COLO829 (cell line): ENCODE measurements around the gene KRIT1.
A peak's percentile ranks its signal among the peaks of the same experiment; 100 is the strongest.
"Not testable (repeated sequence)": the region's sequence is repeated elsewhere in the genome, so short reads cannot be mapped to it uniquely, and the experiment has no call there.

Experiments used
- DNase-seq: peaks from one replicate; pipeline ENCODE4 v3.0.0; 2012; ENCODE audit warnings: low spot score

KRIT1 gene

GRCh38 chr7:92245487-92246359 is at the start of gene KRIT1, which contains the start of gene ANKIB1:
TSS of gene KRIT1 (minus strand) at chr7:92245914. CDS start at chr7:92242135, 3,779 bp downstream.
TSS of gene ANKIB1 (plus strand) at chr7:92245974. CDS start at chr7:92294979, 49,005 bp downstream.
- DNase-seq = peak; percentile 54

DNA sequence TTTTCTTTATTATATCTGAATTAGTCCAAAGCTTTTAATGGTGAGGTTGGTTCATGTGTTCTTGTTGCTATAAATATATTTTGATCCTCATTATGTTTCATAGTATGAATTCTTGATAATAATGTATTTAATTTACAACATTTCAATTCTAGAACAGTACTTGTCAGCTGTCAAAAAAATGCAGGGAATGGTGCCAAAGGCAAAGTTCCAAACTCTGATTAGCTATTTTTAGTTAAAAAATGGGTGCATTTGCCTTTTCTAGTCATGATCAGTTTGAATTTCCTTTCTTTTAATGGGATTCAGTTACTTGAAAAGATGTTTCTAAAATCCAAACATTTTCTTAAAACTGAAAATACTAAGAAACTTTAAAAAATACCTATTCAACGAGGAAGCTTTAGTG is 49.7 kb upstream of the KRIT1 start:
- no peak for DNase-seq

DNA sequence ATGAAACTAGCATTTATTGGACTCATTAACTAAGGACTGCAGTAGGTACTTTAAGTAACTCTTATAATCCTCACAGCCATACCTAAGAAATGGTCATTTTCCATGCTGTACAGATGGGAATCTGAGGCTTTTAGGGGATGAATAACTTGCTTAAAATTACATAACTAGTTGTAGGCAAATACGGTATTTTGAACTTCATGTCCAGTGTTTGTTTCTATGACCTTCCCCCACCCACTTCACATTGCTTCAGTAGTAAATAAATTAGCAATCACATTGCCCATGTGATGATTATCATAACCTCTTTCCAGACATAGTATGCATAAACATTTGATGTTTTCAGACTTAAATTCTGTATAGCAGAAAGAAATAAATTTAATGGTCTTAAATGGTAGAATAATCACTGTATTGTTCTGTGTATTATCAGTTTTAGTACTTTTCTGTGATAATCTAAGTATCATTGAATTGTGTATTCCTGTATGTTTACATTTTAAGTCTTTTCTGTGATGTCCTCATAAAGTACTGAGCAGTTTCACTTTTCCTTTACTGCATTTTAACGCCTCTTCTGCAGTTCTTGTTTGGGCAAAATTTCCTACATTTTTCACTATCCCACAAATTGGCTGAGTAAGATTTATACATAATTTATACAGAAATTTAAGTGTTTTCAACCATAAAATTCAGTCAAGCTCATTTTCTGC is 48.3 kb upstream of the KRIT1 start:
- DNase-seq = no peak

GRCh38 chr7:92292981-92293380 is 47.3 kb upstream of the KRIT1 start:
- no peak for DNase-seq

DNA sequence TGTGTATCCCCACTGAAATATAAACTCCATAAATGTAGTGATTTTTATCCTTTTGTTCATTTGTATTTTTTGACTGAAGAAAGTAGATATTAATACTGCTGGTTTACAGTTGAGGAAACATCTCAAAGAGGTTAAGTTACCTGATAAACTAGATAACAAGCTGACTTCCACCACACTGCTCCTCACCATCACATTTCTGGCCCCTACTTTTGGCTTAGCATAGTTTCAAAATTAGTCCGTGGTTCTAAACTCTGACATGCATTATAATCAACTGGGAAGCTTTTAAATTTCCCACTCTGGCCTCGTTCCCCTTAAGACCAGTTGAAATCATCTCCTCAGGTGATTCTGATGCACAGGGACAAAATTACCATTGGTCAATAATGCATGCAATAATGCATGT is 43.6 kb upstream of the KRIT1 start:
- no peak for DNase-seq

GRCh38 chr7:92282930-92283329 is 37.2 kb upstream of the KRIT1 start:
- DNase-seq = no peak

- no peak for DNase-seq
Measured at GRCh38 chr7:92282221-92282814, 36.6 kb upstream of the KRIT1 start.

DNA sequence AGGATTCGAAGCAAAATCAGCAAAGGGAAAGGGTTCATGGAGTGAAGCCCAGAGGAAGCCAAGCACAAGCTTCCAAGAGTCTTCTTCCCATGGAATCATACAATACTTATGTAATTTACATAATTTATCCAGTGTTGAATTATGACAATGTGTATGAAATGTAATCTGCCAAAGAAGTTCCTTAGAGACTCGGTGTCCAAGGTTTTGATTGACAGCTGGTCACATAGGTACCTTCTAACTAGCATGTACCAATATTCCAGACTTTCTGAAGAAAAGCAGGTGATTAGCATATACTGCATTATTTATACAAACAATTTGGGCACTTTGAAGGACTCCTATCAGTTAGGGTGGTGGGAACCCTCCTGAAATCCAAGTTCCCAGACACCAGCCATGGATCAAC is 35.3 kb upstream of the KRIT1 start:
- DNase-seq = no peak

- no peak for DNase-seq
Measured at GRCh38 chr7:92279396-92280031, 33.8 kb upstream of the KRIT1 start.

DNA sequence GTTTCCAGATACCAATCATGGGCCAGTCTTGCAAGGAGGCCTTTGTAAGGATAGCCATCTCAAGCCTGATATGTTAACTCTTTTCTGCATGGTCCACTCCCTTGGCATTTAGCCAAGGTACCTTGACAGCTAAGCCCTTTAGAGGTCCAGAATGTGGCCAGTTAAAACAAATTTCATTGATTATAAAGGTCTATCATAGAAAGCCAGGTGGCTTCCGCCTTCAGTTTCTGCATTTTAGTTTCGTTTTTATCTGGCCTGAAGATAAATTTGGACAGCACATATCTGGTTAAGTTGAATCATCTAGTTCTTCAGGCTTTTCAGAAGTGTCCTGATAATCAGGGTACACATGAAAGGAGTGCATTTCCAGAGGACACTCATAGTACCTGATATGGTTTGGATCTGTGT is 30.7 kb upstream of the KRIT1 start:
- no peak for DNase-seq

GRCh38 chr7:92275327-92275726 is 29.6 kb upstream of the KRIT1 start:
- no peak for DNase-seq

GRCh38 chr7:92268921-92269320 is 23.2 kb upstream of the KRIT1 start:
- DNase-seq = no peak

- no peak for DNase-seq
Measured at GRCh38 chr7:92266415-92267241, 20.9 kb upstream of the KRIT1 start.

- DNase-seq = no peak
Measured at GRCh38 chr7:92260248-92260781, 14.6 kb upstream of the KRIT1 start.

DNA sequence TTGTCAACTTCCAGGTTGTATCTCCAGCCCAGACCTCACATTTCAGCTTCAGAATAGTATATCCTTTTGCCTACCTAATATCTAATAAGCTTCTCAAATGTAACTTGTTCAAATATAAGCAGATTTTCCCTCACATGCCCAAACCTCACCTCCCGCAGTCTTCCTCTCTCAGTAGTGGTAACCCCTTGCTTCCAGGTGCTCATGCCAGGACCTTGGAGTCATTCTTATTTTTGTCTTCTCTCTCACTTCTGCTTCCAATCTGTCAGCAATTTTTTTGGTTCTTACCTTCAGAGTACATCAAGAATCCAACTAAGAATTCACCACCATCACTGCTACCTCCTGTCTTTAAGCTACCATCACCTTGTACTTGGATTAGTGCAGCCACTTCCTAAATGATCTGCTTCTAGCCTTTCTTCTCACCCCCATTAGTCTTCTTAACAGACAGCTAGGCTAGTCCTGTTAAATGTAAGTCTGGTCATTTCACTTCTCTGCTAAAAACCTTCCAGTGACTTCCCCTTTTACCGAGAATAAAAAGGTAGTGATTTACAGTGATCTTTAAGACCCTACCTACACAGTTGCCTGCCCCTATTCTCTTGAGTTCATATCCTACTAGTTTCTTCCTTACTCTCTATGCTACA is 14.0 kb upstream of the KRIT1 start:
- DNase-seq = no peak

- DNase-seq = no peak
Measured at GRCh38 chr7:92259062-92259461, 13.3 kb upstream of the KRIT1 start.

GRCh38 chr7:92255308-92255707 is 9.6 kb upstream of the KRIT1 start:
- DNase-seq = no peak

- DNase-seq = not testable (repeated sequence)
Measured at GRCh38 chr7:92254800-92255199, 9.1 kb upstream of the KRIT1 start.

- DNase-seq = no peak
Measured at GRCh38 chr7:92253251-92253650, 7.5 kb upstream of the KRIT1 start.

DNA sequence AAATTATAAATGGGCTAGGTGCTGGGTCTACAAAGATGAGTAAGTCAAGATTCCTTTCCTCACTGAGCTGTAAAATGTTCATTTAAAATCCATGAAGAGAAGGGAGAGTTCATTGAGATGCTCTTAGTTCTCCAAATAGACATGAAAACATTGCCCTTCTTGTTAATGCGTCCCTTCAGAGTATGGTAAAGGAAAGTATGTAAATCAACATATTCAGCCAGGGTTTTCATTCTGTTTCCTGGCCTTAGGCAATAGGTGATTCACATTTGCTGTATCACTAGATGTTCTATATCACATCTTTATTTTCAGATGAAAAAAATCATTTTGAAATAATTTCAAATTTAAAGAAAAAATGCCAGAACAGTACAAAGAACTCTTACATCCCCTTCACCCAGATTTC is 5.5 kb upstream of the KRIT1 start:
- DNase-seq = peak; percentile 64

DNA sequence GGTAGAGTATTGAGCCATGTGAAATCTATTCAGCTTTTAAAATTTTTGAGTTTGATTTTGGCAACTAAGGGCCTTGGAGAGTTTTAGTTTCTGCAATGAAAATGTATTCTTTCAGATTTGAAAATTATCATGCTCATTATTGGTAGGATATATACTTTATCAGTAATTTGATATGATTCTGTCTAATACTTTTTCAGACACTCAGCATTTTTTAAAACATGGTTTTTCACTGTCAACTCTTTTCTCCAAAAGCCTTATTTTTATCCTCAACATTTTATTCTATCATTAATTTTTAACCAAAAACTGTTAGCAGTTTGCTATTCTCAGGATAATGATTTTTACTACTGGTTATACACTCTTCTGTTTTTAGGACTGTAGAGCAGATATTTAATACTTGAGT is 4.9 kb upstream of the KRIT1 start:
- no peak for DNase-seq
